T-helper 1 cell (primary cell): ENCODE data around the gene UBAC2.

Experiments used
- DNase-seq, 5 donors: peaks; one replicate each; pipeline ENCODE4 v3.0.0-alpha.2; 2012 to 2020

Gene UBAC2

GRCh38 chr13:99314640-99315176, 114.1 kb downstream of the UBAC2 start:
- DNase-seq = peak in 4 of 5 donors; percentile 32 to 85 (median 54)

DNA sequence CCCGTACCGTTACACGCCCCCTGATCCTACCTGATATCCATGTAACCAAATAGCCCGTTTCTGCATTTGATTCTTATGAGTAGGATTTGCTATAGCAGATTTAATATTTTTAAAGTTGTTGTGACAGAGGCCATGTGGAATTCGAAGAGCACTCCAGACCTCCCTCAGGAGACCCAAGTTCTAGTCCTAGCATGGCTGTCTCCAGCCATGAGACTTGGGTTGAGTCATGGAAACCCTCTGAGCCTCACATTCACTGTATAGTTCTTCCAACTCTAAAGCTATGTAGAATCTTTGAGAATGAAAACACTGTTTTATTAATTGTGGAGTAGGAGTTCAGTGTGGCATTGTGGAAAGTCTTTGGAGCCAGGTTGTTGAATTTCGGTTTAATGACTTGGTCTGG, 114.5 kb downstream of the UBAC2 start:
- DNase-seq = no peak

GRCh38 chr13:99316224-99316623, 115.6 kb downstream of the UBAC2 start:
- no peak for DNase-seq

DNA sequence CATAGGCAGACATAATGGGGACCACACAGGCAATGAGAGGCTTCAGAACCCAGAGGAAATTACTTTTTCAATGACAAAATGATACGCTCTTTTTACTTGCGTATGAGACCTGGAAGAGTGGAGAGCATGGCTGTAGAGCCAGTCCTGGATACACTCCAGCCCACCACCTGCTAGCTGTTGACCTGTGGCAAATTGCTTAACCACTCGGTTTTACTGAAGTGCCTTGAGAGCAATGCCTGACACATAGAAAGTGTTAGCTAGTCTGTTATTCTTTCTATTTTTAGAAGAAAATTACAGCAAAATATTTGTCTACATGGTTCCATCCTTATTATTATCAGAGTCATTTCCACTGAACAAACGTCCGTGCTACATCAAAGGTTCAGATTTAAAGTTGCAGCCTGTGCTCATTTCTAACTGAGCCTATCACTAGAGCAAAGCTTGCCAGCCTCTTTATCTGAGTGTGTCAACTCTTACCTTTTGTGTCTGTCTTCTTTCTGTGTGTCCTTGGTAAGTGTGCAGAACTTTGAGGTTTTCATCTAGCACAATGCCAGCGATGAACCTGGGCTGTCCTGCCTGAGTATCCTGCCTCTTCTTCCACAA, 116.1 kb downstream of the UBAC2 start:
- no peak for DNase-seq

GRCh38 chr13:99320693-99321481, 120.2 kb downstream of the UBAC2 start:
- peak in 1 of 5 donors; percentile 25 for DNase-seq

DNA sequence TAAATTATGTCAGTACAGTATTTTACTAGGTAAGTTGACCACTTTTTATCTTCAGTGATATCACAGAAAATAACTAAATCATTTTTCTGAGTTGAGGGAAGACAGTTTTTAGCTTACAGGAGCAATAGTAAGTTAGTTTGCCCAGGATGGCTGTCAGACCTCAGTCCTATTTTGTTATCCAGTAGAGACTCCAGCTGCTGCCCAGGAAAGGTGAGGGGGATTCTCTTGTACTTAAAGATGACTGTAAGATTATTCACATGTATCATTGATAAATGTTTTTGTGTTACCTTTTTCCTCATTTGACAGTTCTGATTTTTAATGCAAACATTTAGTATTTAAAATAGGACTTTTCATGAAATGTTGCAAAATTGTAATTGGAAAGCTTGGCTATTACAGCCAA, 121.1 kb downstream of the UBAC2 start:
- no peak for DNase-seq

DNA sequence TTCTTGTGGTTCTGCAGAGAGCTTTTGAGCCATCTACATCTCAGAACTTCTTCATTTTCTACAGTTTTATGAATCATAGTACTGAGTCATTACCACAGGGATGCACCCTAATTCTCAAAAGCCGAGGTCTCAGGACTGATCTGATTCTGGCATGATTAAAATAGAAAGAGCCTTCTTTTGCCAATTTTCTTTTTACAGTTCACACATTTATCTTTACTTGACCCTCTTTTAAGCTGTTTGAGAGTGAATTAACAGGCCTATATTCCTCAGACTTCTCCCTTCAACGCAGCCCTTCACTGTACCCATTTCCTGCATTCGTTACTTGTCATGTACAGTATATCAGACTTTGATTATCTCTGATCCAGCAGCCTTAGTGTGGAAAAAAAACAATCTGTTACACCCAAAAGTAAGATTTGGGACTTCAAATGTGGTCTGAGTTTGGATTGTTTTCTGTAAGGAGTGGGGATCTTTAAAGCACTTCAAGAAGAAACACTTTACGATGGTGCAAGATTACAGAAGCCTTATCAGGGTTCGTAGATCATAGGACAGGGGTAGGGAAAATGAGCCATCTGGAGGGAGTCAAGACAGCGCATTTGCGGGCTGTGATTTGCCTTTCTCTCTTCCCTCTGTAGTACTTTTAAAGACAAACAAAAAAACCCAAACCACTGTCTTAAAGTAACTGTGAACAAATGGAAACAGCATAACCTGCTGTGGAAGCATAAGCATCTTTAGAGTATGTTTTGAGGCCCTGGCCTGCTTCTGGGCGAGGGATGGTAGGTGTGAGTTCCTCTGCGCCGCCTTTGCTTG, 121.8 kb downstream of the UBAC2 start:
- peak in 4 of 5 donors; percentile 35 to 85 (median 44) for DNase-seq

DNA sequence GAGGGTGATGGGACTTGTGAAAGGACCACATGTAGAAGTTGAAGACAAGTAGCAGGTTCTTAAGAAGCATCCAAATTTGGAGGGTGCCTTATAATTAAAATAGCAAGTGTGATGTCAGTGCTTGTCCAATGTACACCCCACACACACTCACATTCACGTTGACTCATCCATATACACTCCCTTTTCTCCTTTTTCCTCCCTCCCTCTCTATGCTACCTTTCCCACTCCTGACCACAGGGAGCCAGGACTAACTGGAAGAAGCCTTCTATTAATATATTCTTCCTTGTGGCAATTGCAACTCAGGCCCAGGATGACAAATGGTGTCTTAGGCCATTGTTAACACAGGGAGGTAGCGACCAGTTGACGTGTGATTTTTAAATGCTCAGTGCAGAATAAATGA, 122.8 kb downstream of the UBAC2 start:
- no peak for DNase-seq

DNA sequence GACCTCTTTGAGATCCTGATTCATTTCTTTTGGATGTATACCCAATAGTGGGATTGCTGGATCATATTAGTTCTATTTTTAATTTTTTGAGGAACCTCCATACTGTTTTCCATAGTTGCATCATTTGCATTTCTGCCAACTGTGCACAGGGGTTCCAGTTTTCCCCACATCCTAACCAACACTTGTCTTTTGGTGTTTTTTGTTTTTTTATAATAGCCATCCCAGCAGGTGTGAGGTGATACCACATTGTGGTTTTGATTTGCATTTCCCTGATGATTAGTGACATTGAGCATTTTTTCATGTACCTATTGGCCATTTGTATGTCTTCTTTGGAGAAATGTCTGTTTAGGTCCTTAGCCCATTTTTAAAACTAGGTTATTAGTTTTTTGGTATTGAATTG, 125.4 kb downstream of the UBAC2 start:
- DNase-seq = no peak

GRCh38 chr13:99327126-99327525, 126.5 kb downstream of the UBAC2 start:
- no peak for DNase-seq

GRCh38 chr13:99327761-99328160, 127.1 kb downstream of the UBAC2 start:
- no peak for DNase-seq

DNA sequence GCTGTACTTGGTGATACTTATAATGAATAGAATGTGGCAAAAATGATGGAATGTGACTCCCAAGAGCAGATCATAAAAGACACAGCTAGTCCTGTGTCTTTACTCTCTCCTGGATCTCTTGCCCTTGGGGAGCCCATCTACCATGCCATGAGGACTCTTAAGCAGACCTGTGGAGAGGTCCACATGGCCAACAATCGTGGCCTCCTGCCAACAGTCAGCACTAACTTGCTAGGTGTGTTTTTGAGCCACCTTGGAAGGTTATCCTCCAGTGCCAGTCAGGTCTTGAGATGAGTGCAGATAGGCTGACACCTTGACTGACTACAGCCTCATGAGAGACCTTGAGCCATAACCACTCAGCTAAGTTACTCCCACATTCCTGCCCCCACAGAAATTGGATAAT, 128.8 kb downstream of the UBAC2 start:
- no peak for DNase-seq

DNA sequence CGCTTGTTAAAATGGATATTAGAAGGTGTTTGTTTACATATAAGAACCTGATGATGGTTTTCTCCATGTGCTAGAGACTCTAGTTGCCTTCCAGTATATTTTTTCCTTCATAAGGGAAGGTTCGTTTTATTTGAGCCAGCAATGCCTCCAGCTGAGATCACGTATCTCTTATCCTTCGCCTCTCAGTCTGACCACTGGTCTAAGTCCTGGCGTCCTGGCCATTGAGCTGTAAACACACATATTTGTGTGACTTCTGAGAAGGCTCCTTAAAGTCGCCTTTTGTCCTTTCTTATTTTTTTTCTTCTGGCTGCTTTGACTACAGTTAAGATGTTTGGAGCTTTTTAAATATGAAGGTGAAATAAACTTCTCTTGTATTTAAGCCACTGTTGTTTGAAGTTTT, 130.3 kb downstream of the UBAC2 start:
- no peak for DNase-seq

DNA sequence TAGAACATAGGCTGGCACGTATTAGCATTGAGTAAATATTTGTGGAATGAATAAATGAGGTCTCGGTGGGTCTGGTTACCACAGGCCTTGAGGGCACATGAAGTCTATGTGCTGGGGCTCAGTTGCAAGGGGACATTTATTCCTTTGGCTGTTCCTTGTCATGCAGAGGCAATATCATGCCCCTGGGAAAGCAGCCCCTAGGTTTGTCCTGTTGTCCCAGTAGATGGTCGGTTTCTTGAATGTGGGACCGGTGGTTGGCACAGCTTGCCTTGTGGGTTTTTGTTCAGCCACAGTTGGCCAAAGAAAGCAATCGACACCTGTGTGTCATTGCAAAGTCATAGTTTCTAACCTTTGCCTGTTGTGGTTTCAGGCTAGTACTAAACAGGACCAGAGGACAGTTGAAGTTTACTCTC, 131.2 kb downstream of the UBAC2 start:
- no peak for DNase-seq

DNA sequence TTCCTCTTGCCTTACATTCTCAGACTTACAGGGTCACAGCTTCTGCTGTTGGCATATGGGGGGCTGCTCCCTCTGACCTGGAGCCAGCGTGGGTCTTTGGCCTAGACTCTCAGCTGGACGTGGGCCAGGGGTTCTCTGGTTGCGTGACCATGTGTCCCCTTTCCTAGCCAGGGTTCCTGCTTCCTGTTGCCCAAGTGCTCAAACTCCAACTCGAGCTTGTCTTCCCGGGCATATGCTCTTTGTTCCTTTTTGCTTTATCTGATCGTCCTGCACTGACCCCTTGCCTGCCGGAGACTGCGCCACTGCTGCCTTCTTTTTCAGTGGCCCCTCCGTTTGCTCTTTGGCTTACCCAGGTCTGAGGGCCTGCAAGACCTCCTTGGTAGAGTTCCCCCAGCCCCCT, 131.8 kb downstream of the UBAC2 start:
- no peak for DNase-seq

GRCh38 chr13:99334221-99334620, 133.6 kb downstream of the UBAC2 start:
- no peak for DNase-seq

DNA sequence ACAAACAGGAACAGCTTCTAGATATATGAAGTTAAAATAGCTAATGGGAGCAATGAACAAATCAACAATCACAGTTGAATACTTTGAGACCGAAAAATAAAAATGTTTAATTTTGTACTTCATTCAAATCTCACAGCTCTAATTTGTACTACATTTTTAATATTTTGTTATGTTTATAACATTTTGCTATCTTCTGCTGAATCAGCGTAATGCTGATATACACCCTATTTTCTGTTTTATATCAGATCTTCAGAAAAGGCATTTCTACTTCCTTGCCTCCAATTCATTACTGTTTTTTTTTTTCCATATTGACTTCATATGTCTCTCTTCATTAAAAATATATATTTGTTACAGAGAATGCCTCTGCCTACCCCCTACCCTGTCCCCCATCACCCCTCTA, 134.4 kb downstream of the UBAC2 start:
- DNase-seq = no peak

DNA sequence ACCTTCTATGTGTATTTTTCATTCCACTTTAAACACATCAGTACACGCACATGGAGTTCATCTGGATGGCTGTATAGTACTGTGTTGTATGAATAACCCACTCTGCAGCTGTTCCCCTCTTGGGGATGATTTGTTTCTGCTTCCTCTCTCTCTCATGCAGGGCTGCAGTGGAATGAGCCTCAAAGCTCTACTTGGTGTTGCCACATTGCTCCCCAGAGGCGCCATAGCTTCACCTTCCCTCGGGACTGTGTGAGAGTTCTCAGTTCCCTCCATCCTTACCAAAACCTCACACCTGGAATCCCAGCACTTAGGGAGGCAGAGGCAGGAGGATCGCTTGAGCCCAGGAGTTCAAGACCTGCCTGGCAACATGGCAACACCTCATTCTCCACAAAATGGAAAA, 134.9 kb downstream of the UBAC2 start:
- no peak for DNase-seq

- no peak for DNase-seq
Observed at GRCh38 chr13:99339230-99339721, 138.6 kb downstream of the UBAC2 start.

GRCh38 chr13:99339736-99340397, 139.2 kb downstream of the UBAC2 start:
- DNase-seq = peak in 3 of 5 donors; percentile 55 to 59 (median 58)

DNA sequence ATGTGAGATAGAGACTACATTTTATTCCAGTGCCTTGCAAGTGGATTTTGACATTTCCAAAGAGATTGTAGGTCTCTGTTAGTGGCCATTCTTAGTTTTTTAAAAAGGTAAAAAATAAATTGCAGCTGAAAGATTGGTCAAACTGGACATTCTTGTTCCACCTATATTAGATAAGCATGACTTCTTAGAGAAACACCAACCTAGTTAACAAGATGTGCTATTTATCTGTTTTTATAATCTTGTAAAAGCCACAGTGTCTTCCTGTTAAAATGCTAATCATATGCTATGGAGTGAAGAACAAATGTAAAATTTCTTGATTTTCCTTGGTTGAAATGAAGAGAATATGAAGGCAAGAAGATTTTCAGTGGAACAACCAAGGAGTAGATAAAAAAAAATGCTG, 140.0 kb downstream of the UBAC2 start:
- DNase-seq = no peak

DNA sequence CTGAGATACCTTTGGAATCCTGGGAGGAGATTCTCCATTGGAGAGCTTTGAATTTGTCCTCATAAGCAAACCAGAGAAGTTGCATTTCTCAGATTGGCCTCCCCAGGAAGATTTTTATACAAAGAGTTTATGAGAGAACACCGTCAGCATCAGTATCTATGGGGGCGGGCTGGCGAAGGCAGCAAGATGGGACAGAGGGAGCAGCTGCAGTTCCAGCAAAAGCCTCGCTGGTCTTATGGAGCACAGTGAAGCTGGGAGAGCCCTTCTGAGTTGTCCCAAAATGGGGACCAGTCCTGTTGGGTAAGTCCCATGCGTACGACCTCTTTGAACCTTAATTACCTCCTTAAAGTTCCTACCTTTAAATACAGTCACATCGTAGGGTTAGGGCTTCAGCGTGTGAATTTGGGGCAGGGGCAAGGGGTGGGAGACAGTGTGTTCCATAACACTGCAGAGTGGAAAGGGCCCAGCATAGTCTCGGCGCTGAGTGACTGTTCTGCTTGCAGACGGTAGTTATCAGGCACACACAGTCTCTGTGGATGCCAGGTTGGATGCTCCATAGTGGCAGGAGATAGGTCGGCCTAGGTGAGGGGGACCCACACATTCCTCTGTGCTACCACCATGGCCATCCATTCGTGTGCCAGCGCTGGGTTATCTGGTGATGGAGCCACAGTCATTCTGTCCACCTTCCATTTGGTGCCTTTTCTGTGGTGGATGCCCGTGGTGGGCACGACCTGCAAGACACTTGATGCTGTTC, 141.5 kb downstream of the UBAC2 start:
- no peak for DNase-seq
